GM12801 (cell line): ENCODE results near the gene ARL4D.

Experiments
- CTCF ChIP-seq: IDR thresholded peaks from one replicate; pipeline ENCODE4 v1.5.1; 2011; ENCODE audit warnings: control low read depth; ENCODE audit not compliant: insufficient read length; ENCODE audit errors: extremely low read depth

The ARL4D gene

GRCh38 chr17:43392397-43392796 is 6.4 kb upstream of the ARL4D start:
- TF ChIP-seq CTCF: no peak

GRCh38 chr17:43393944-43394482 is 4.8 kb upstream of the ARL4D start:
- TF ChIP-seq CTCF: peak; percentile 40

GRCh38 chr17:43395165-43395564 is 3.6 kb upstream of the ARL4D start:
- no peak for TF ChIP-seq CTCF

- TF ChIP-seq CTCF: no peak
These were observed 2.2 kb upstream of the ARL4D start for GRCh38 chr17:43396491-43397060.

GRCh38 chr17:43399839-43400328 is 1.1 kb downstream of the ARL4D start:
- TF ChIP-seq CTCF: no peak

GRCh38 chr17:43400943-43401717 is 2.3 kb downstream of the ARL4D start:
- TF ChIP-seq CTCF: no peak

GRCh38 chr17:43402078-43402477 is 3.3 kb downstream of the ARL4D start:
- TF ChIP-seq CTCF: no peak
